ENCODE results near the gene UBAC1.

GRCh38 chr9:136006169-136006568, 45.0 kb upstream of the UBAC1 start:
- TF ChIP-seq CTCF (conservative IDR thresholded peaks at IDR 0.05 in 1 of 2, IDR thresholded peaks at IDR 0.05 in 1 of 2; ENCODE audit: extremely low read depth in 1 of 2, insufficient read depth in 1 of 2, low read depth in 1 of 2, low read length in 2 of 2) (no peak), EZH2 (IDR thresholded peaks at IDR 0.05; ENCODE audit: borderline replicate concordance, low read length) (no peak)

Measured in mammary epithelial cell (primary cell).